Neural progenitor cell (in vitro differentiated cells): ENCODE results near the gene ARHGAP42. TPM values are rescaled to one million over a fixed set of nuclear protein-coding genes. Genes with fewer than 3 reads are reported as not detected.

Experiments
- DNase-seq: peaks from one replicate; pipeline ENCODE4 v3.0.0-alpha.2; 2016; ENCODE audit warnings: low spot score
- H2AFZ ChIP-seq: fragments of 200-600 bp; sonication (generic); replicated peaks from 2 replicates; pipeline ENCODE4 v1.6.1; 2016; ENCODE audit warnings: antibody characterized with exemption
- H3F3A ChIP-seq: fragments of 200-600 bp; sonication (generic); 2 replicates; pipeline ENCODE4 v1.6.1; 2016; ENCODE audit warnings: antibody characterized with exemption, low read depth
- H3K27ac ChIP-seq: fragments of 200-600 bp; sonication (generic); 2 replicates; pipeline ENCODE4 v1.5.1; 2016; ENCODE audit warnings: mild to moderate bottlenecking
- H3K27me3 ChIP-seq: fragments of 200-600 bp; sonication (generic); 2 replicates; pipeline ENCODE4 v1.6.1; 2016; ENCODE audit warnings: mild to moderate bottlenecking, moderate library complexity
- H3K36me3 ChIP-seq: fragments of 200-600 bp; sonication (generic); 2 replicates; pipeline ENCODE4 v1.5.1; 2016
- H3K4me1 ChIP-seq: fragments of 200-600 bp; sonication (generic); 2 replicates; pipeline ENCODE4 v1.6.1; 2016; ENCODE audit warnings: mixed run types
- H3K4me2 ChIP-seq: fragments of 200-600 bp; sonication (generic); 2 replicates; pipeline ENCODE4 v1.6.1; 2016
- H3K4me3 ChIP-seq: fragments of 200-600 bp; sonication (generic); 2 replicates; pipeline ENCODE4 v1.5.1; 2016
- H3K79me2 ChIP-seq: fragments of 200-600 bp; sonication (generic); 2 replicates; pipeline ENCODE4 v1.6.1; 2016; ENCODE audit warnings: low read depth
- H3K9ac ChIP-seq: fragments of 200-600 bp; sonication (generic); 2 replicates; pipeline ENCODE4 v1.6.1; 2016
- H3K9me3 ChIP-seq: fragments of 200-600 bp; sonication (generic); 2 replicates; pipeline ENCODE4 v1.5.1; 2016; ENCODE audit warnings: low read depth
- H4K20me1 ChIP-seq: fragments of 200-600 bp; sonication (generic); 2 replicates; pipeline ENCODE4 v1.6.1; 2016; ENCODE audit warnings: low read depth
- H3K27ac Mint-ChIP-seq: 3 replicates; pipeline ENCODE4 v1.8.0; 2021; ENCODE audit warnings: mixed read lengths
- H3K27me3 Mint-ChIP-seq: 2 replicates; pipeline ENCODE4 v1.8.0; 2022; ENCODE audit warnings: low read depth, mild to moderate bottlenecking, inconsistent platforms, moderate library complexity, mixed read lengths; ENCODE audit not compliant: insufficient read depth
- H3K36me3 Mint-ChIP-seq: 3 replicates; pipeline ENCODE4 v1.8.0; 2021; ENCODE audit warnings: mixed read lengths
- H3K4me1 Mint-ChIP-seq: 3 replicates; pipeline ENCODE4 v1.8.0; 2021; ENCODE audit warnings: mixed read lengths
- H3K4me3 Mint-ChIP-seq: 3 replicates; pipeline ENCODE4 v1.8.0; 2021; ENCODE audit warnings: mild to moderate bottlenecking, moderate library complexity, mixed read lengths
- H3K9me3 Mint-ChIP-seq: 3 replicates; pipeline ENCODE4 v1.8.0; 2020; ENCODE audit warnings: mixed read lengths
- EZH2 ChIP-seq: fragments of 200-600 bp; sonication (generic); IDR thresholded peaks from 2 replicates; pipeline ENCODE4 v1.6.1; 2017; ENCODE audit warnings: antibody characterized with exemption, mild to moderate bottlenecking, moderate library complexity
- EZH2phosphoT487 ChIP-seq: fragments of 200-600 bp; sonication (generic); IDR thresholded peaks from 2 replicates; pipeline ENCODE4 v1.6.1; 2017; ENCODE audit warnings: antibody characterized with exemption
- total RNA-seq: library from RNA; depleted of rRNA; stranded (reverse); fragments of >200 nt; gene quantifications from 2 replicates; pipeline ENCODE4 v1.2.3, GENCODE V29; 2015; ENCODE audit warnings: low replicate concordance
- TF ChIP-seq, protein P1 (sequence below): fragments of 200-600 bp; sonication (generic); IDR thresholded peaks from 2 replicates; pipeline ENCODE4 v1.5.1; 2017; ENCODE audit warnings: antibody characterized with exemption, mild to moderate bottlenecking

The ARHGAP42 gene
- total RNA-seq, 1 donor from 2014 or later, result 31.0 TPM

DNA sequence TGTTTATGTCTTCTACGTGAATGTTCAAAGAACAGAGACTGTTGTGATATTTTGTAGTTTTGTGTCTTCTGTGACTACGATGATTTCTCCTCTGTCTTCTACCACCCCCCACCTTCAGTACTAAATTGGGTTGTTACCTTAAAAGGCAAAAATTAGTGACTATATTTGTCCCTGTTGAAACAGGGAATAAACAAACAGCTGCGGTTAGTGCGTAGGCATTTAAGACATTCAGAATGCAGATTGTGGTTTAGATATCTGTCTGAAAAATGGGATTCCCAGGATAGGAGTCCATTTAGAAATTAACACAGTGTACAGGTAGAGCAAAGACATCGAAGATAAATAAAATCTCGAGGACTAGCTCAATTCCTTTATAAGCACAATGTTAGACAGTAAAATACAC lies 15.6 kb upstream of the ARHGAP42 start:
- Histone ChIP-seq H3F3A (no peaks in the 10 kb centered on the region), H2AFZ (no peak overlapping the region), H3K9me3 (no peaks in the 10 kb centered on the region), H3K4me3 (no peak overlapping the region), H3K4me2 (no peak overlapping the region), H3K27ac (no peak overlapping the region), H4K20me1 (no peaks in the 10 kb centered on the region), H3K36me3 (no peaks in the 10 kb centered on the region), H3K79me2 (no peaks in the 10 kb centered on the region), H3K9ac (no peak overlapping the region), H3K27me3 (no peaks in the 10 kb centered on the region), H3K4me1 (peaks cover 6% of the 10 kb centered on the region)
- Mint-ChIP-seq H3K27ac (no peak overlapping the region), H3K27me3 (peaks cover 4% of the 10 kb centered on the region), H3K9me3 (no peaks in the 10 kb centered on the region), H3K36me3 (no peaks in the 10 kb centered on the region), H3K4me1 (peaks cover 3% of the 10 kb centered on the region), H3K4me3 (no peak overlapping the region)
- TF ChIP-seq EZH2, result no peak
- no peak for TF ChIP-seq EZH2phosphoT487
- TF ChIP-seq, protein P1, sequence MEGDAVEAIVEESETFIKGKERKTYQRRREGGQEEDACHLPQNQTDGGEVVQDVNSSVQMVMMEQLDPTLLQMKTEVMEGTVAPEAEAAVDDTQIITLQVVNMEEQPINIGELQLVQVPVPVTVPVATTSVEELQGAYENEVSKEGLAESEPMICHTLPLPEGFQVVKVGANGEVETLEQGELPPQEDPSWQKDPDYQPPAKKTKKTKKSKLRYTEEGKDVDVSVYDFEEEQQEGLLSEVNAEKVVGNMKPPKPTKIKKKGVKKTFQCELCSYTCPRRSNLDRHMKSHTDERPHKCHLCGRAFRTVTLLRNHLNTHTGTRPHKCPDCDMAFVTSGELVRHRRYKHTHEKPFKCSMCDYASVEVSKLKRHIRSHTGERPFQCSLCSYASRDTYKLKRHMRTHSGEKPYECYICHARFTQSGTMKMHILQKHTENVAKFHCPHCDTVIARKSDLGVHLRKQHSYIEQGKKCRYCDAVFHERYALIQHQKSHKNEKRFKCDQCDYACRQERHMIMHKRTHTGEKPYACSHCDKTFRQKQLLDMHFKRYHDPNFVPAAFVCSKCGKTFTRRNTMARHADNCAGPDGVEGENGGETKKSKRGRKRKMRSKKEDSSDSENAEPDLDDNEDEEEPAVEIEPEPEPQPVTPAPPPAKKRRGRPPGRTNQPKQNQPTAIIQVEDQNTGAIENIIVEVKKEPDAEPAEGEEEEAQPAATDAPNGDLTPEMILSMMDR, result no peak
- DNase-seq, result no peak

DNA sequence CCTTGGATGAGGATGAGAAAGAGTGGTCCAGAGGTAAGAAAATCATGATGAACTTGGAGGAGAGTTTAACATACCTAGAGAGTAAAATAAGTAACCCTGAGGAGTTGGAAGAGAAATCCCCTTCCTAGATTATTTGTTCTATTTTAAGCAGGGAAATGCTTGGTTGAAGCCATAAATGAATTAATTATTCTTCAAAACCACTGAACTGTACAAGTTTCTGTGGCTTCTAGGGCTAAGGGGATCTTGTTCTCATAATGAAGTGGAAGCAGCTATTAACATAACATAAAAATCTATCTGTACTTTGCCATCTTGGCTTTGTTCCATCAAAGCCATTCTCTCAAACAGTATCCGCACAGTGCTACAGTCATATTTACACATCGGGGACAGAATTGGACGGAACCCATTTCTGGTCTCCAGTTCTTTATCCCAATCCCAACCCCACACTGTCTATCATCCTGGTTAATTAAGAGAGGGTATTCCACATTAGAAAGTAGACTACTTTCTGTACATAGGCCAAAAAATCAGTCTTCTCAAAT lies 14.5 kb upstream of the ARHGAP42 start:
- H3K4me1 Mint-ChIP-seq, result peaks cover 3% of the 10 kb centered on the region
- no peaks in the 10 kb centered on the region for H3K27me3 ChIP-seq
- H3K4me2 ChIP-seq, result no peak overlapping the region
- H3K4me1 ChIP-seq, result peaks cover 6% of the 10 kb centered on the region
- H3F3A ChIP-seq, result no peaks in the 10 kb centered on the region
- no peak overlapping the region for H3K9ac ChIP-seq
- H3K27ac Mint-ChIP-seq, result no peak overlapping the region
- no peak overlapping the region for H3K4me3 ChIP-seq
- no peaks in the 10 kb centered on the region for H3K79me2 ChIP-seq
- TF ChIP-seq, protein P1, result no peak
- TF ChIP-seq EZH2 (no peak), EZH2phosphoT487 (no peak)
- H3K9me3 Mint-ChIP-seq, result no peaks in the 10 kb centered on the region
- H3K4me3 Mint-ChIP-seq, result no peak overlapping the region
- H3K9me3 ChIP-seq, result no peaks in the 10 kb centered on the region
- H3K27ac ChIP-seq, result no peak overlapping the region
- H2AFZ ChIP-seq, result no peak overlapping the region
- H3K36me3 ChIP-seq, result no peaks in the 10 kb centered on the region
- H3K36me3 Mint-ChIP-seq, result no peaks in the 10 kb centered on the region
- peaks cover 4% of the 10 kb centered on the region for H3K27me3 Mint-ChIP-seq
- no peaks in the 10 kb centered on the region for H4K20me1 ChIP-seq
- no peak for DNase-seq

DNA sequence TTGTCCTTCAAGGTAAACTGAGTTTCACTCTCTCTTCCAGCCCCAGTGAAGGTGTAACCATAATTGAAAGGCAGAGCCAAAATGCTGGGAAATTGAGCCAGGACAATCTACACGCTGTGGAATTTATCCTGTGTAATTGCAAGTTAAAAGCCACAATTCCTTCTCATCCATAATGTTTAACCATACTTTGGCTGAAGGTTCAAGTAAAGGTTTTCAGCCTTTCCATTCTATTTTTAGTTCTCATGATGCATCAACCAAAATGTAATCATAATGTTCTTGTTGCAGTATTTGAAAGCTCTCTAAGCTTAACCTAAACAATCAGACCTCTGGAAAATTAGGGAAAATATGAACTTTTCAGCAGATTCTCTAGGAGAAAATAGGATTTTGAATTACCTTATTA lies 14.0 kb upstream of the ARHGAP42 start:
- Histone ChIP-seq H3K79me2 (no peaks in the 10 kb centered on the region), H3K27ac (no peak overlapping the region), H3K9me3 (no peaks in the 10 kb centered on the region), H3K4me1 (peaks cover 6% of the 10 kb centered on the region), H3K4me3 (no peak overlapping the region), H3K36me3 (no peaks in the 10 kb centered on the region), H2AFZ (no peak overlapping the region), H3K9ac (no peak overlapping the region), H3K4me2 (no peak overlapping the region), H3K27me3 (no peaks in the 10 kb centered on the region), H3F3A (no peaks in the 10 kb centered on the region), H4K20me1 (no peaks in the 10 kb centered on the region)
- H3K4me3 Mint-ChIP-seq, result no peak overlapping the region
- DNase-seq, result no peak
- H3K9me3 Mint-ChIP-seq, result no peaks in the 10 kb centered on the region
- H3K27me3 Mint-ChIP-seq, result peaks cover 4% of the 10 kb centered on the region
- no peaks in the 10 kb centered on the region for H3K36me3 Mint-ChIP-seq
- TF ChIP-seq EZH2phosphoT487 (no peak), EZH2 (no peak)
- TF ChIP-seq, protein P1, result no peak
- H3K4me1 Mint-ChIP-seq, result peaks cover 3% of the 10 kb centered on the region
- no peak overlapping the region for H3K27ac Mint-ChIP-seq
